Endodermal cell (in vitro differentiated cells): Measurements from ENCODE around the gene FGF18. TPM values are rescaled to one million over a fixed set of nuclear protein-coding genes. Genes with fewer than 3 reads are reported as not detected.

Experiments used
- DNase-seq: peaks from one replicate; pipeline ENCODE4 v3.0.0-alpha.2; 2017
- H3K27ac ChIP-seq: 2 replicates; pipeline ENCODE4 v1.5.1; 2013; ENCODE audit warnings: mild to moderate bottlenecking, low read depth, low read length, moderate library complexity
- H3K27me3 ChIP-seq: 2 replicates; pipeline ENCODE4 v1.6.1; 2013; ENCODE audit warnings: mild to moderate bottlenecking, low read length, moderate library complexity; ENCODE audit not compliant: insufficient read depth, control insufficient read depth, poor library complexity, severe bottlenecking
- H3K36me3 ChIP-seq: 2 replicates; pipeline ENCODE4 v1.7.0; 2013; ENCODE audit warnings: mild to moderate bottlenecking, low read length, moderate library complexity; ENCODE audit not compliant: control insufficient read depth, insufficient read depth
- H3K4me1 ChIP-seq: one replicate; pipeline ENCODE4 v1.7.0; 2013; ENCODE audit warnings: low read length; ENCODE audit not compliant: control insufficient read depth, insufficient read depth
- H3K4me3 ChIP-seq: 2 replicates; pipeline ENCODE4 v1.5.1; 2013; ENCODE audit warnings: mild to moderate bottlenecking, low read length, moderate library complexity
- H3K9ac ChIP-seq: 2 replicates; pipeline ENCODE4 v1.6.1; 2013; ENCODE audit warnings: mild to moderate bottlenecking, low read length, moderate library complexity; ENCODE audit not compliant: poor library complexity, severe bottlenecking; ENCODE audit errors: extremely low read depth
- H3K9me3 ChIP-seq: 2 replicates; pipeline ENCODE4 v1.6.1; 2013; ENCODE audit warnings: mild to moderate bottlenecking, low read length, moderate library complexity; ENCODE audit not compliant: control insufficient read depth
- H3K27ac Mint-ChIP-seq: 2 replicates; pipeline ENCODE4 v1.8.0; 2020; ENCODE audit warnings: mixed read lengths
- H3K27me3 Mint-ChIP-seq: 2 replicates; pipeline ENCODE4 v1.8.0; 2021; ENCODE audit warnings: mild to moderate bottlenecking, mixed read lengths; ENCODE audit not compliant: insufficient read depth
- H3K36me3 Mint-ChIP-seq: 2 replicates; pipeline ENCODE4 v1.8.0; 2020; ENCODE audit warnings: low read depth, mixed read lengths
- H3K4me1 Mint-ChIP-seq: 2 replicates; pipeline ENCODE4 v1.8.0; 2020; ENCODE audit warnings: mixed read lengths
- H3K4me3 Mint-ChIP-seq: 2 replicates; pipeline ENCODE4 v1.8.0; 2020; ENCODE audit warnings: mild to moderate bottlenecking, moderate library complexity, mixed read lengths
- H3K9me3 Mint-ChIP-seq: 2 replicates; pipeline ENCODE4 v1.8.0; 2020; ENCODE audit warnings: mild to moderate bottlenecking, mixed read lengths
- WGBS, 2 experiments: methylation state at CpG; one replicate each; pipeline versions ENCODE4 v1.1.5 to v1.1.7; 2013; ENCODE audit warnings: missing lambda C conversion rate in 2 of 2, mixed read lengths in 1 of 2; ENCODE audit not compliant: insufficient coverage in 1 of 2, insufficient read length in 1 of 2; 5-methylcytosine and 5-hydroxymethylcytosine counted together
- total RNA-seq, 2 donors: library from RNA; stranded (reverse); fragmentation: NEBNext Ultra II Directional in 1 of 2; extraction: Animal tissue kit (Norgen Biotek cat#: 25700) in 1 of 2; gene quantifications; 2 replicates in 1 of 2; 3 replicates in 1 of 2; pipeline ENCODE4 v1.2.1, GENCODE V29; 2021
- TF ChIP-seq, protein P1 (sequence below): fragments of 200-600 bp; sonication (generic); conservative IDR thresholded peaks from 2 replicates; pipeline ENCODE4 v1.5.0; 2021; ENCODE audit warnings: antibody characterized with exemption, mild to moderate bottlenecking

FGF18 gene
- total RNA-seq, 2 donors from 2014 or later = 0.44 to 0.57 TPM

DNA sequence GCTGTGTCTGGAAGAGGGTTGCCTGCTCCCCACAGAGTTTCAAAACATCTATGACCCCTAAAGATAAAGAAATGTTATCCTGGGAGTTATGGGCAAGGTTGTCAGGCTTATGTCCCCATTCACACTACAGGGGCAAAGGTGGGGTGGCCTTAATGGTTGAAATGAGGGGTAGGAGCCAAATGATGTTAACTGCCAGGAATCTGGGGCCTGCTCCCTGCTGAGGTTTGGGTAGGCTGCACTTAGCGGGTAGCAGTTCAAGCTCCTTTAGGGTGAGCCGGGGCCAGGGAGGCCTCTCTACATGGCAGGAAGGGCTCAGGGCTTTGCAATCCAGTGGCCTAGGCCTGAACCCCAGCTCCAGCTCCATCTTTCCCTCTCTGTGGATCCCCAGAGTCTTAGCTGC is 3.0 kb downstream of the FGF18 start:
- H3K36me3 ChIP-seq = no peaks in the 10 kb centered on the region
- 96% methylated on average over 2 of the region's 2 CpGs; no CpG with 5 or more reads in 1 of the 2 experiments for WGBS, 2 experiments
- H3K27me3 Mint-ChIP-seq = peaks cover 37% of the 10 kb centered on the region
- H3K27ac ChIP-seq = peak overlapping the region; percentile 66
- TF ChIP-seq, protein P1, sequence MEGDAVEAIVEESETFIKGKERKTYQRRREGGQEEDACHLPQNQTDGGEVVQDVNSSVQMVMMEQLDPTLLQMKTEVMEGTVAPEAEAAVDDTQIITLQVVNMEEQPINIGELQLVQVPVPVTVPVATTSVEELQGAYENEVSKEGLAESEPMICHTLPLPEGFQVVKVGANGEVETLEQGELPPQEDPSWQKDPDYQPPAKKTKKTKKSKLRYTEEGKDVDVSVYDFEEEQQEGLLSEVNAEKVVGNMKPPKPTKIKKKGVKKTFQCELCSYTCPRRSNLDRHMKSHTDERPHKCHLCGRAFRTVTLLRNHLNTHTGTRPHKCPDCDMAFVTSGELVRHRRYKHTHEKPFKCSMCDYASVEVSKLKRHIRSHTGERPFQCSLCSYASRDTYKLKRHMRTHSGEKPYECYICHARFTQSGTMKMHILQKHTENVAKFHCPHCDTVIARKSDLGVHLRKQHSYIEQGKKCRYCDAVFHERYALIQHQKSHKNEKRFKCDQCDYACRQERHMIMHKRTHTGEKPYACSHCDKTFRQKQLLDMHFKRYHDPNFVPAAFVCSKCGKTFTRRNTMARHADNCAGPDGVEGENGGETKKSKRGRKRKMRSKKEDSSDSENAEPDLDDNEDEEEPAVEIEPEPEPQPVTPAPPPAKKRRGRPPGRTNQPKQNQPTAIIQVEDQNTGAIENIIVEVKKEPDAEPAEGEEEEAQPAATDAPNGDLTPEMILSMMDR = no peak
- no peaks in the 10 kb centered on the region for H3K36me3 Mint-ChIP-seq
- no peak for DNase-seq
- H3K27ac Mint-ChIP-seq = no peak overlapping the region
- H3K9me3 Mint-ChIP-seq = no peaks in the 10 kb centered on the region
- no peaks in the 10 kb centered on the region for H3K9me3 ChIP-seq
- H3K4me1 Mint-ChIP-seq = peaks cover 10% of the 10 kb centered on the region
- H3K4me1 ChIP-seq = no peaks in the 10 kb centered on the region
- no peak overlapping the region for H3K9ac ChIP-seq
- no peak overlapping the region for H3K4me3 ChIP-seq
- H3K4me3 Mint-ChIP-seq = no peak overlapping the region
- H3K27me3 ChIP-seq = peaks cover 39% of the 10 kb centered on the region

DNA sequence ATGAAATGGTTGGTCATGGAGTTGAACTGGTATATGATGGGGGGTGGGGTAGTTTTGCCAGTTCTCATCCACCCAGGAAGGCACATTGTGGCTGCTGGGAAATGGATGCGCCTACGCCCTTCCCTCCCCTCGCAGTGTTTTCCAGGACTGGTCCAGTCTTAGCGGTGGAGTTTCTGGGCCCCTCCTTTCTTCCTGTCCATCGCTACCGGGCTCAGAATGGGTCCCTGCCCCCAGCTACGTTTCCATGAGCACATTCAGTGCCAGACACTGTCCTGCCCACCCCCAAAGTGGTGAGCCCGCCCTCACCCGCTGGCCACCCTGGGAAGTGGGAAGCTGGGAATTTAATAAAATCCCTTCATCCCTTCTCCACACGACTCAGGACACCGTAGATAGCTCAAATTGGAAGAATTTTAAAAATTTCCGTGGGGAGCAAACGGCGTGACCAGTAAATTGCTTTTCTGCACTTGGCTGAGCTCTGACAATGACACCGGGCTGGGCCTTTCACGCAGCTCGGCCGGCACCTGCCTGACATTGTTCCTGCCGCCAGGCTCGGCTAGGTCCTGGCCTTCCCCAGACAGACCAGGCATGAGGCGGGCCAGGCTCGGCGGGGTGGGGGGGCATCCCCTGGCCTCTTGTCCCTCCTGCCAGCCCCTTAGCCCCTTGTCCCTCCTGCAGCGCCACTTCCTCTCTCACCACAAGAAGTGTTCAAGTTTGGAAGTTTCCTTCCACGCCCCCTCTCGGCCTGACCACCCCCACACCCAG is 3.6 kb downstream of the FGF18 start:
- TF ChIP-seq, protein P1 = no peak
- Histone ChIP-seq H3K27me3 (peaks cover 39% of the 10 kb centered on the region), H3K36me3 (no peaks in the 10 kb centered on the region), H3K4me1 (no peaks in the 10 kb centered on the region), H3K9me3 (no peaks in the 10 kb centered on the region), H3K4me3 (no peak overlapping the region), H3K27ac (peak overlapping the region; percentile 66), H3K9ac (no peak overlapping the region)
- Mint-ChIP-seq H3K4me3 (no peak overlapping the region), H3K4me1 (peaks cover 10% of the 10 kb centered on the region), H3K27me3 (peaks cover 37% of the 10 kb centered on the region), H3K9me3 (no peaks in the 10 kb centered on the region), H3K36me3 (no peaks in the 10 kb centered on the region), H3K27ac (no peak overlapping the region)
- peak; percentile 70 for DNase-seq
- WGBS, 2 experiments = 74 to 79% methylated on average over 10 to 26 of the region's 26 CpGs

DNA sequence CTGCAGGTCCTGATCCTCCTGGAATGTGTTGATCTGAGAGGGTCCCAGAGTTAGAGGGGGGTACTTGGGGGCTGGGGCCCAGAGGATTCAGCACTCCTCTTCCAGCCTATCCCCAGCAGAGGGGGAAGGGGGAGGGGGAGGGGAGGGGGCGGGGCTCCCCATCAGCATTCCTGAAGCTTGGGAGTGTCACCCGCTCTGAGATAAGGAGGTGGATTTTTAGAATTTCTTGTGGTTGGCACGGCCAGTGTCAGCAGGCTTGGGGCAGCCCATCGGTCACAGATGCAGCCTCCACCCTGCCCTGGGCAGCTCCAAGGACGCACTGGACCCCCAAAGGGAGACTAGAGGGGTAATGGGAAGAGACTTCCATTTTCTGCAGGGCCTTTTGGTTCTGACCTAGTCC is 5.3 kb downstream of the FGF18 start:
- no peak overlapping the region for H3K27ac ChIP-seq
- H3K27me3 ChIP-seq = peaks cover 29% of the 10 kb centered on the region
- no peaks in the 10 kb centered on the region for H3K36me3 ChIP-seq
- peak; percentile 87 for DNase-seq
- Mint-ChIP-seq H3K4me3 (no peak overlapping the region), H3K27me3 (peaks cover 31% of the 10 kb centered on the region), H3K9me3 (no peaks in the 10 kb centered on the region), H3K4me1 (peaks cover 8% of the 10 kb centered on the region), H3K36me3 (no peaks in the 10 kb centered on the region), H3K27ac (peak overlapping the region; percentile 78)
- 60 to 66% methylated on average over 3 to 4 of the region's 5 CpGs for WGBS, 2 experiments
- no peaks in the 10 kb centered on the region for H3K4me1 ChIP-seq
- H3K4me3 ChIP-seq = no peak overlapping the region
- no peaks in the 10 kb centered on the region for H3K9me3 ChIP-seq
- no peak overlapping the region for H3K9ac ChIP-seq
- TF ChIP-seq, protein P1 = no peak
